Mesendoderm (in vitro differentiated cells): ENCODE data around the gene CLCA4.

Source experiments
- DNase-seq: peaks from one replicate; pipeline ENCODE4 v3.0.0; 2013
- H2AK5ac ChIP-seq: 2 replicates; pipeline ENCODE4 v1.6.1; 2013; ENCODE audit warnings: low read length, inconsistent platforms
- H2BK120ac ChIP-seq: 2 replicates; pipeline ENCODE4 v1.6.1; 2013; ENCODE audit warnings: low read depth, mild to moderate bottlenecking, low read length, moderate library complexity, mixed read lengths
- H2BK15ac ChIP-seq: replicated peaks from 2 replicates; pipeline ENCODE4 v1.6.1; 2013; ENCODE audit warnings: low read depth, mild to moderate bottlenecking, moderate library complexity
- H2BK5ac ChIP-seq: 2 replicates; pipeline ENCODE4 v1.6.1; 2013; ENCODE audit warnings: low read length, inconsistent platforms
- H3K18ac ChIP-seq: 2 replicates; pipeline ENCODE4 v1.6.1; 2013; ENCODE audit warnings: mild to moderate bottlenecking, low read length, mixed read lengths
- H3K23ac ChIP-seq: one replicate; pipeline ENCODE4 v1.6.1; 2013; ENCODE audit warnings: low read length
- H3K27ac ChIP-seq: 2 replicates; pipeline ENCODE4 v1.5.1; 2013; ENCODE audit warnings: low read depth, mild to moderate bottlenecking, inconsistent platforms, low read length, moderate library complexity
- H3K27me3 ChIP-seq: 2 replicates; pipeline ENCODE4 v1.6.1; 2013; ENCODE audit warnings: low read length, control low read depth, mild to moderate bottlenecking, inconsistent platforms; ENCODE audit not compliant: insufficient read depth, poor library complexity
- H3K36me3 ChIP-seq: 2 replicates; pipeline ENCODE4 v1.6.1; 2013; ENCODE audit warnings: low read length, inconsistent platforms; ENCODE audit not compliant: control insufficient read depth, insufficient read depth
- H3K4ac ChIP-seq: one replicate; pipeline ENCODE4 v1.6.1; 2013; ENCODE audit warnings: low read depth, mild to moderate bottlenecking, low read length, moderate library complexity
- H3K4me1 ChIP-seq: 2 replicates; pipeline ENCODE4 v1.6.1; 2013; ENCODE audit warnings: low read depth, low read length, inconsistent platforms; ENCODE audit not compliant: control insufficient read depth
- H3K4me2 ChIP-seq: 2 replicates; pipeline ENCODE4 v1.6.1; 2013; ENCODE audit warnings: low read length
- H3K4me3 ChIP-seq: 2 replicates; pipeline ENCODE4 v1.5.1; 2013; ENCODE audit warnings: mild to moderate bottlenecking, low read length
- H3K56ac ChIP-seq: one replicate; pipeline ENCODE4 v1.6.1; 2013; ENCODE audit warnings: low read length
- H3K79me1 ChIP-seq: 2 replicates; pipeline ENCODE4 v1.6.1; 2013; ENCODE audit warnings: low read length, inconsistent platforms
- H3K79me2 ChIP-seq: 2 replicates; pipeline ENCODE4 v1.6.1; 2013; ENCODE audit warnings: mild to moderate bottlenecking, low read length; ENCODE audit not compliant: control insufficient read depth, insufficient read depth
- H3K9ac ChIP-seq: 2 replicates; pipeline ENCODE4 v1.6.1; 2013; ENCODE audit warnings: low read length, inconsistent platforms
- H4K5ac ChIP-seq: one replicate; pipeline ENCODE4 v1.6.1; 2013; ENCODE audit warnings: low read length
- H4K8ac ChIP-seq: one replicate; pipeline ENCODE4 v1.6.1; 2013; ENCODE audit warnings: low read depth, mild to moderate bottlenecking, control low read depth, low read length, moderate library complexity
- WGBS: extraction: QIAGEN DNeasy Blood & Tissue Kit; methylation state at CpG from one replicate; pipeline ENCODE4 v1.1.7; 2013; ENCODE audit warnings: low lambda C conversion rate, missing lambda C conversion rate; ENCODE audit not compliant: insufficient coverage; ENCODE audit errors: extremely low coverage; 5-methylcytosine and 5-hydroxymethylcytosine counted together

Gene CLCA4

DNA sequence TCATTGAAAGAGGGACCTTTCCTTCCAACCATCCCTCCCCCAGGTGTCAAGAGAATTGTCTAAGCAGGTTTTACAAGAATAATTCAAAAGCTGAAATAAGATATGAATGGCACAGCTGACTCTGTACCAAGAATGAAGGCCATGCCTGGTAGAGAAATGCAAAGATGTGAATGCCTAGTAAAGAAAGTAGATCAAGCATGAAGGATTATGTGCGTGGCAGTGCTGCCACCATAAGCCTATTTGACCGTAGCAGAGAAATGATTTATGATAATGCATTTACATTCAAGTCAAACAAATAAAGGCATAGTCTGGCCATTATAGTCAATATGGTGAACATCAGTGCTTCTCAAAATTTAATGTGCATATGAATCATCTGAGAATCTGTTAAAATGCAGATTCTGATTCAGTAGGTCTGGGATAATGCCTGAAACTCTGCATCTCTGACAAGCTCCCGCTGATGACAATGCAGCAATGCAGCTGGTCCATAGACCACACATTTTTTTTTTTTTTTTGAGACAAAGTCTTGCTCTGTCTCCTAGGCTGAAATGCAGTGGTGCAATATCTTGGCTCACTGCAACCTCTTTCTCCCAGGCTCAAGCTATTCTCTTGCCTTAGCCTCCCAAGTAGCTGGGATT, 16.6 kb upstream of the CLCA4 start:
- Histone ChIP-seq H4K5ac (no peak overlapping the region), H3K4me2 (no peak overlapping the region), H3K27me3 (no peaks in the 10 kb centered on the region), H3K4me1 (no peaks in the 10 kb centered on the region), H3K79me1 (no peaks in the 10 kb centered on the region), H3K79me2 (no peaks in the 10 kb centered on the region), H3K36me3 (no peaks in the 10 kb centered on the region), H3K56ac (no peak overlapping the region), H3K23ac (no peak overlapping the region), H2BK5ac (no peak overlapping the region), H2AK5ac (no peak overlapping the region), H3K9ac (no peak overlapping the region), H2BK120ac (no peak overlapping the region), H3K4ac (no peak overlapping the region), H3K27ac (no peak overlapping the region), H2BK15ac (no peak overlapping the region), H4K8ac (no peak overlapping the region), H3K4me3 (no peak overlapping the region), H3K18ac (no peak overlapping the region)
- WGBS: no CpG with 5 or more reads among the region's 3 CpGs
- no peak for DNase-seq

DNA sequence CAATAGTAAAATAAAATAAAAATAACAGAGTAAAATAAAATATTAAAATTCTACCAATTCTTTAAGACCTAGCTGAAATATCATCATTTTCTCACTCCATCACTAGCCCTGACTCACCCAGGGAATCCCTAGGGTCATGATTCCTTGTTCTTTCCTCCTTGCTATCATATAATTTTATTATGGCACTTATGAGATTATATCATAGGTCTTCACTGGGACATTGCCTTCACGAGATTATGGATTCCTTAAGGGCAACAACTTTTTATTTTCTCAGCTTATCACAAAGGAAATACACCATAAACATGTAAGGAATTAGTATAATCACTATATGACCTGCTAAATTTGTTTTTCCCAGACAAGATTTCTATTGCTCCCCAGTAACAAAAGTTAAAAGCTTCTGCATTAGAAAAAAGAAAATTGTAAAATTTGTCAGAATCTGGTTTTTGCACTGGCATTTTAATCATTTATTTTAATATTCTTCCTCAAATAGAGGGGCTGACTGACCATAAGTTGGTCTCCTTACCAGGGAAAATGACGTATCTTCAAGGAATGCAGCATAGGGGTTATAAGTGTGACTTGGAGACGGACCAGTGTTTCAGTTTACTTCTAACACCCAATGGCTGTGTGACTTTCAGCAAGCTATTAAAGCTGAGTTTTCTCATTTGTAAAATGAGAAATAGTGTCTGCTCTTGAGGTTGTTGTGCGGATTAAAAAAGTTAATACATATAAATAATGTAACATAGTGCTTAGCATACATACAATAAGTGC, 8.8 kb upstream of the CLCA4 start:
- Histone ChIP-seq H3K4ac (no peak overlapping the region), H4K8ac (no peak overlapping the region), H3K27me3 (no peaks in the 10 kb centered on the region), H3K23ac (no peak overlapping the region), H3K4me3 (no peak overlapping the region), H3K79me2 (no peaks in the 10 kb centered on the region), H2BK15ac (no peak overlapping the region), H3K18ac (no peak overlapping the region), H3K4me2 (no peak overlapping the region), H4K5ac (no peak overlapping the region), H2AK5ac (no peak overlapping the region), H3K36me3 (no peaks in the 10 kb centered on the region), H2BK5ac (no peak overlapping the region), H2BK120ac (no peak overlapping the region), H3K27ac (no peak overlapping the region), H3K9ac (no peak overlapping the region), H3K4me1 (no peaks in the 10 kb centered on the region), H3K56ac (no peak overlapping the region), H3K79me1 (no peaks in the 10 kb centered on the region)
- no CpG with 5 or more reads among the region's 4 CpGs for WGBS
- DNase-seq: no peak

DNA sequence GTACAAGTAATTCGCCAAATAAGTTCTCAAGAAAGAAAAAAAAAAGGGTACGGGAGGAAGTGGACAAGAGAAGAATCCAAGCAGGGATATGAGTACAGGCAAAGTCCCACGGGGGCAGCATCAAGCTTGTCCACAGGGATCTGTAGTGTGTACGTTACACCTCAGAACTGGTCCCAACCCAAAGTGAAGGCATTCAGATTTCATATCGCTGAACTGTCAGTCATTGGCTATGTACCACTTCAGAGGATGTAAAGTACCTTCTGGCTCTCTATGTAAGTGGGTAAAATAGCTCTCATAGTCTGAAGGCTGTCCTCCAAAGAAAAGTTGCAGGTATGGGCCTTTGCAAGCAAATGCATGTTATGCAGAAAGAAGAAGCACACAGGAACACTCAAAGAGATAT, 8.1 kb upstream of the CLCA4 start:
- H3K79me1 ChIP-seq: no peaks in the 10 kb centered on the region
- no peak overlapping the region for H3K4me2 ChIP-seq
- H3K4me1 ChIP-seq: no peaks in the 10 kb centered on the region
- no peak overlapping the region for H3K27ac ChIP-seq
- no peaks in the 10 kb centered on the region for H3K36me3 ChIP-seq
- no peak overlapping the region for H3K23ac ChIP-seq
- H3K4ac ChIP-seq: no peak overlapping the region
- no peak overlapping the region for H4K8ac ChIP-seq
- H3K18ac ChIP-seq: no peak overlapping the region
- H2BK5ac ChIP-seq: no peak overlapping the region
- no CpG with 5 or more reads among the region's 5 CpGs for WGBS
- H2AK5ac ChIP-seq: no peak overlapping the region
- no peak overlapping the region for H4K5ac ChIP-seq
- no peak overlapping the region for H3K4me3 ChIP-seq
- no peaks in the 10 kb centered on the region for H3K27me3 ChIP-seq
- H2BK15ac ChIP-seq: no peak overlapping the region
- DNase-seq: no peak
- H3K56ac ChIP-seq: no peak overlapping the region
- no peak overlapping the region for H2BK120ac ChIP-seq
- no peaks in the 10 kb centered on the region for H3K79me2 ChIP-seq
- no peak overlapping the region for H3K9ac ChIP-seq

DNA sequence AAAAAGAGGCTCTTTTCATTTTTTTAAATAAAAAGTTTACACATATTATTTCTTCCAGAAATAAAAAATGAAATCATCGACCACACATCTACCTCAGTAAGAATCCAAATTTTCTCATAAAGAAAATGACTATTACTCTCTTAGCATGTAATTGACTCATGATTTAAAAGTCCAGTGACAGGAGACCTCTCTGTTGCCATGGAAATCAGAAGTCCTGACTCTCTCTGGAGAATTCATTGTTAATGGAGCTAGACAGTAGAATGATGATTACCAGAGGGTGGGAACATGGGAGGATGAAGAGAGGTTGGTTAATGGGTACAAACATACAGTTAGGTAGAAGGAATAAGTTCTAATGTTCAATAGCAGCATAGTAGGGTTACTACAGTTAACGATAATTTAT, 5.0 kb upstream of the CLCA4 start:
- H3K23ac ChIP-seq: no peak overlapping the region
- no peak overlapping the region for H2BK5ac ChIP-seq
- H3K79me1 ChIP-seq: no peaks in the 10 kb centered on the region
- H3K18ac ChIP-seq: no peak overlapping the region
- no peak overlapping the region for H3K4me3 ChIP-seq
- H2BK15ac ChIP-seq: no peak overlapping the region
- H2AK5ac ChIP-seq: no peak overlapping the region
- no peak overlapping the region for H4K8ac ChIP-seq
- H3K56ac ChIP-seq: no peak overlapping the region
- H3K79me2 ChIP-seq: no peaks in the 10 kb centered on the region
- no peaks in the 10 kb centered on the region for H3K4me1 ChIP-seq
- H3K36me3 ChIP-seq: no peaks in the 10 kb centered on the region
- H3K4me2 ChIP-seq: no peak overlapping the region
- H4K5ac ChIP-seq: no peak overlapping the region
- H3K27me3 ChIP-seq: no peaks in the 10 kb centered on the region
- DNase-seq: no peak
- H3K4ac ChIP-seq: no peak overlapping the region
- no peak overlapping the region for H2BK120ac ChIP-seq
- no peak overlapping the region for H3K27ac ChIP-seq
- WGBS: no CpG with 5 or more reads among the region's 2 CpGs
- no peak overlapping the region for H3K9ac ChIP-seq

DNA sequence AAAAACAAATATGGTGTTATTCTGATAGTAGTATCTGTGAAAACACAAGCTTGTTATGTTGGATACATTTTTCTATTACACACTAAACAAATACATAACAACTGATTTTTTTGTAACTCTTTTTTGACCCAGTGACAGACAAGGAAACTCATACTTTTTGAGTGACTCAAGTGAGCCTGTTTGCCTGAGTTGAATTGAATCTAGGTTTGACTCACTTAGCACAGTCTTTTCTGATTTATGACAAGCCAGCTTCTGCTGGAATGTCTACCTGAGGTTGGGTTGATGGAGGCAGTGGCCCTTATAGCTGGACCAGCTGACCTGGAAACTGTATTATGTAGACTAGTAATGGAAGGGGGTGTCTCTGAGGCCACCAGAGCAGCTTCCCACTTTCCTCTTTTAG, 4.2 kb upstream of the CLCA4 start:
- no peaks in the 10 kb centered on the region for H3K36me3 ChIP-seq
- no peak overlapping the region for H4K5ac ChIP-seq
- no peak overlapping the region for H2AK5ac ChIP-seq

DNA sequence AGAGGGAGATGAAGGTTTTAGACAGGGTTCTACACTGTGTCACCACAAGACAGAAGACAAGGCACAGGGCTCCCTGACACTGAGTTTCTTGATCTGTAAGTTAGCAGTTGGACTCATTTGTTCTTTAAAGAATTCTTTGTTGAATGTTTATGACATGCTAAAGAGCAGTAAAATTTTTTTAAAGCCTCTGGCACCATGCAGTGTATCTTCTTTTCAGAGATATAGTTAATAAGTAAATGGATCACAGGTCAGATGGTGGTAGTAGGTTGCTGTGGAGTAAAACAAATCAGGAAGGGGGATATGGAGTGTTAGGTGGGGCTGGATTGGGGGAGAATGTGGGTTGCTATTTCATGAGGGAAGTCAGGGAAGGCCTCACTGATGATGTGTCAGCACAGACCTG, 2.0 kb downstream of the CLCA4 start:
- Histone ChIP-seq H3K18ac (no peak overlapping the region), H3K79me1 (no peaks in the 10 kb centered on the region), H3K56ac (no peak overlapping the region), H3K4me3 (no peak overlapping the region), H3K36me3 (no peaks in the 10 kb centered on the region), H2BK15ac (no peak overlapping the region), H2BK120ac (no peak overlapping the region), H2BK5ac (no peak overlapping the region), H2AK5ac (no peak overlapping the region), H3K23ac (no peak overlapping the region), H3K4me1 (no peaks in the 10 kb centered on the region), H3K27ac (no peak overlapping the region), H3K79me2 (no peaks in the 10 kb centered on the region), H3K4ac (no peak overlapping the region), H3K4me2 (no peak overlapping the region), H3K9ac (no peak overlapping the region), H4K5ac (no peak overlapping the region), H3K27me3 (no peaks in the 10 kb centered on the region), H4K8ac (no peak overlapping the region)
- DNase-seq: no peak

More for the DNA sequence above, 4.2 kb upstream of the CLCA4 start:
- no peak overlapping the region for H3K18ac ChIP-seq
- no peak overlapping the region for H3K4ac ChIP-seq
- H4K8ac ChIP-seq: no peak overlapping the region
- no peak overlapping the region for H3K4me2 ChIP-seq
- H3K4me3 ChIP-seq: no peak overlapping the region
- H2BK5ac ChIP-seq: no peak overlapping the region
- DNase-seq: no peak
- no peak overlapping the region for H3K56ac ChIP-seq
- no peaks in the 10 kb centered on the region for H3K27me3 ChIP-seq
- no peaks in the 10 kb centered on the region for H3K4me1 ChIP-seq
- no peak overlapping the region for H3K27ac ChIP-seq
- no peaks in the 10 kb centered on the region for H3K79me2 ChIP-seq
- H3K9ac ChIP-seq: no peak overlapping the region
- no peak overlapping the region for H3K23ac ChIP-seq
- H2BK120ac ChIP-seq: no peak overlapping the region
- no peak overlapping the region for H2BK15ac ChIP-seq
- no peaks in the 10 kb centered on the region for H3K79me1 ChIP-seq
